GM18951 (cell line): ENCODE data around the gene CD52.

Experiments used
- POLR2A ChIP-seq: IDR thresholded peaks from 4 replicates; pipeline ENCODE4 v1.6.1; 2011; ENCODE audit warnings: mild to moderate bottlenecking; ENCODE audit not compliant: insufficient read length, insufficient read depth; ENCODE audit errors: extremely low read depth
- in situ Hi-C: fragments of 300-500 bp; cut with MboI; formaldehyde crosslinking; loops from one replicate; pipeline ENCODE4 v1.12.0; 2022; ENCODE audit warnings: low sequenced_read_pairs, mixed read lengths, inconsistent platforms; ENCODE audit not compliant: unreplicated experiment

Gene CD52

GRCh38 chr1:26353976-26354820 lies 36.4 kb downstream of the CD52 start, which contains the start of gene CRYBG2:
CRYBG2 (minus strand) TSS chr1:26354130; CDS start chr1:26346657, 7,473 bp downstream.
- in situ Hi-C loops = no loop called here
- no peak for TF ChIP-seq POLR2A

- no peak for TF ChIP-seq POLR2A
- in situ Hi-C loops = no loop called here
Measured at GRCh38 chr1:26354972-26355371, 37.2 kb downstream of the CD52 start.

- in situ Hi-C loops = no loop called here
- no peak for TF ChIP-seq POLR2A
Measured at GRCh38 chr1:26356106-26356505, 38.3 kb downstream of the CD52 start.

GRCh38 chr1:26357121-26357602 lies 39.4 kb downstream of the CD52 start:
- TF ChIP-seq POLR2A = no peak
- in situ Hi-C loops = no loop called here

- no peak for TF ChIP-seq POLR2A
- in situ Hi-C loops = no loop called here
Measured at GRCh38 chr1:26358411-26359384, 40.9 kb downstream of the CD52 start.

- in situ Hi-C loops = no loop called here
- no peak for TF ChIP-seq POLR2A
Measured at GRCh38 chr1:26359981-26360806, 42.4 kb downstream of the CD52 start.

- in situ Hi-C loops = no loop called here
- no peak for TF ChIP-seq POLR2A
Measured at GRCh38 chr1:26360807-26361604, 43.2 kb downstream of the CD52 start.

- no peak for TF ChIP-seq POLR2A
- in situ Hi-C loops = no loop called here
Measured at GRCh38 chr1:26361605-26362122, 43.9 kb downstream of the CD52 start.

GRCh38 chr1:26362331-26362730 lies 44.6 kb downstream of the CD52 start:
- in situ Hi-C loops = no loop called here
- no peak for TF ChIP-seq POLR2A

GRCh38 chr1:26363549-26364448 lies 46.0 kb downstream of the CD52 start:
- TF ChIP-seq POLR2A = no peak
- in situ Hi-C loops = no loop called here

- in situ Hi-C loops = no loop called here
- no peak for TF ChIP-seq POLR2A
Measured at GRCh38 chr1:26364956-26365355, 47.2 kb downstream of the CD52 start.
